Left kidney (tissue), 2 donors: ENCODE measurements around the gene MST1R. TPM values are rescaled to one million over a fixed set of nuclear protein-coding genes. Genes with fewer than 3 reads are reported as not detected.

ENCODE experiments used
- DNase-seq: peaks from one replicate; pipeline ENCODE4 v3.0.0-alpha.2; 2013
- polyA plus RNA-seq: library from polyadenylated mRNA; unstranded; fragments of 120-200 nt; gene quantifications from one replicate; pipeline ENCODE4 v1.2.1, GENCODE V29; 2013; ENCODE audit not compliant: insufficient read length

The MST1R gene
- polyA plus RNA-seq, 1 donor = 2.8 TPM

DNA sequence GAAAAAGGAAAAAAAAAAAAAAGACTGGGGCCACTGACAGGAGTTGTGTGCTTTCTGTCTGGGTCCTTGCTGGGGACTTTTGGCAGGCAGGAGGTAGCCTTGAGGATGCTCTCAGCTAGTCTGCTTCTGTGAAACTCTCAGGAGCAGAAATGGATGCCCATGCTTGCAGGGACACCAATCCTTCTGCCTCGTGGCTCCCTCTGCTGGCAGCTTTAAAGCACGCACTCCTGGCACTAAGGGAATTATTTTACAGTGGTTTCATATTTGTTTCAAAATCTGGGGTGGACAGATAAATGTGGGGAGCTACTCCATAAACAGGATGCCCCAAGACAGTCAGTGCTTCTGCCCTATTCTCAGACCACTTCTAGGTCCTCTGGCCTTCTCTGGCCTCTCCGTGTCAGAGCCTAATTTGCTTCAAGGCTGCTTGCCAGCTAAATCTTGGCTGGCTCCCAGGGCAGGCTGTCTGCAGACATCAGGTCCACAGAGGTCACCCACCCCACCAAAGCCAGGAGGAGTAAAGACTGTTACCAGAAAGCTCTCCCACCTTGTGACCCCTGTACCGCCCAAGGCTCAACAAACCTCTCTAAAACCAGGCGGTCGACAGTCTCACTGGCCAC lies 64.4 kb downstream of the MST1R start:
- DNase-seq = peak; percentile 78

Other genes starting within 250 kb of the MST1R start
- 140 TPM for gene APEH, start 229.5 kb downstream of the MST1R start, polyA plus RNA-seq
- gene MST1, start 214.4 kb downstream of the MST1R start, polyA plus RNA-seq = 133 TPM
- gene RNF123, start 214.3 kb downstream of the MST1R start, polyA plus RNA-seq = 35.0 TPM
- gene AMIGO3, start 184.2 kb downstream of the MST1R start, polyA plus RNA-seq = 2.6 TPM
- 14.1 TPM for gene GMPPB, start 179.9 kb downstream of the MST1R start, polyA plus RNA-seq
- 50.9 TPM for gene IP6K1, start 117.3 kb downstream of the MST1R start, polyA plus RNA-seq
- gene CDHR4, start 104.0 kb downstream of the MST1R start, polyA plus RNA-seq = 0.28 TPM
- 8.6 TPM for gene INKA1, start 100.6 kb downstream of the MST1R start, polyA plus RNA-seq
- gene UBA7, start 89.9 kb downstream of the MST1R start, polyA plus RNA-seq = 40.7 TPM
- gene TRAIP, start 47.3 kb downstream of the MST1R start, polyA plus RNA-seq = 16.3 TPM
- gene CAMKV, start 34.0 kb downstream of the MST1R start, polyA plus RNA-seq = not detected
- gene MON1A, start 25.9 kb upstream of the MST1R start, polyA plus RNA-seq = 6.6 TPM
- 194 TPM for gene RBM6, start 36.3 kb upstream of the MST1R start, polyA plus RNA-seq
- 401 TPM for gene RBM5, start 185.0 kb upstream of the MST1R start, polyA plus RNA-seq